ENCODE data around the gene FARP2. TPM values are rescaled to one million over a fixed set of nuclear protein-coding genes. Genes with fewer than 3 reads are reported as not detected.
"Not testable (repeated sequence)": the region's sequence is repeated elsewhere in the genome, so short reads cannot be mapped to it uniquely, and the experiment has no call there.

Gene FARP2
- total RNA-seq, 1 experiment from 2014 or later: 49.3 TPM

DNA sequence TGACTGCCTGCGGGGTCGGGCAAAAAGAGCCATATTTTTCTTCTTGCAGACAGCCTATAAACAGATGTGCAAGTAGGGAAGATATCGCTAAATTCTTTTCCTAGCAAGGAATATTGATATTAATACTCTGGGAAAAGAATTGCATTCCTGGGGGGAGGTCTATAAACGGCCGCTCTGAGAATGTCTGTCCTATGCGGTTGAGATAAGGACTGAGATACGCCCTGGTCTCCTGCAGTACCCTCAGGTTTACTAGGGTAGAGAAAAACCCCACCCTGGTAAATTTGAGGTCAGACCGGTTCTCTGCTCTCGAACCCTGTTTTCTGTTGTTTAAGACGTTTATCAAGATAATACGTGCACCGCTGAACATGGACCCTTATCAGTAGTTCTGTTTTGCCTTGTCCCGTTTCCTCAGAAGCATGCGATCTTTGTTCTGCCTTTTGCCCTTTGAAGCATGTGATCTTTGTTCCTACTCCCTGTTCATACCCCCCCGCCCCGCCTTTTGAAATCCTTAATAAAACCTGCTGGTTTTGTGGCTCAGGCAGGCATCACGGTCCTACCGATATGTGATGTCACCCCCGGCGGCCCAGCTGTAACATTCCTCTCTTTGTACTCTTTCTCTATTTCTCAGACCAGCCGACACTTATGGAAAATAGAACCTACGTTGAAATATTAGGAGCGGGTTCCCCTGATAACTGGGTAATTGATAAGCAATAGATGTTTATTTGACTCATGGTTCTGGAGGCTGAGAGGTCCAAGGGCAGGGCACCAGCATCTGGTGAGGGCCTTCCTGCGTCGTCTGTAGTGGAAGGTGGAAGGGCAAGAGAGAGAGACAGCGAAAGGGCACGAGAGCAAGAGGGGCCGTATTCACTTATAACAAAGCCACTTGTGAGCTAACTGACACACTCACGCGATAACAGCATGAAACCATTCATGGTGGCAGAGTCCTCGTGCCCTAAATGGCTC, 170.0 kb downstream of the FARP2 start:
- H3K9me2 ChIP-seq (ENCODE audit: insufficient read depth); POLR2A ChIA-PET; H2AFZ ChIP-seq (ENCODE audit: low read depth, low read length, poor library complexity, severe bottlenecking); H3K79me2 ChIP-seq (ENCODE audit: insufficient read depth, low read length); H3K27ac ChIP-seq (ENCODE audit: low read depth, low read length); H3K27me3 ChIP-seq (ENCODE audit: insufficient read depth, low read length); H3K4me1 ChIP-seq (ENCODE audit: control insufficient read depth in 1 of 2, insufficient read depth in 2 of 2, low read length in 2 of 2); H3K36me3 ChIP-seq (ENCODE audit: control insufficient read depth in 1 of 2, insufficient read depth in 2 of 2, low read length in 2 of 2); RAD21 ChIA-PET (ENCODE audit: low non-redundant PET in 1 of 2, low total read pairs in 2 of 2, uncharacterized antibody in 2 of 2, unreplicated experiment in 2 of 2); H4K20me1 ChIP-seq (ENCODE audit: insufficient read depth); H3K9ac ChIP-seq (ENCODE audit: low read length); H3K4me2 ChIP-seq (ENCODE audit: low read length); DNase-seq (ENCODE audit: low read depth, low spot score); intact Hi-C loops (cut with micrococcal nuclease); BruUV-seq (replicated peaks); ATAC-seq; CTCF ChIA-PET; H3K9me3 ChIP-seq (ENCODE audit: control insufficient read depth in 1 of 2, insufficient read depth in 1 of 2, low read depth in 1 of 2, low read length in 2 of 2); H3K4me3 ChIP-seq (replicated peaks in 1 of 2; ENCODE audit: low read depth in 1 of 2, low read length in 2 of 2): not testable (repeated sequence)

DNA sequence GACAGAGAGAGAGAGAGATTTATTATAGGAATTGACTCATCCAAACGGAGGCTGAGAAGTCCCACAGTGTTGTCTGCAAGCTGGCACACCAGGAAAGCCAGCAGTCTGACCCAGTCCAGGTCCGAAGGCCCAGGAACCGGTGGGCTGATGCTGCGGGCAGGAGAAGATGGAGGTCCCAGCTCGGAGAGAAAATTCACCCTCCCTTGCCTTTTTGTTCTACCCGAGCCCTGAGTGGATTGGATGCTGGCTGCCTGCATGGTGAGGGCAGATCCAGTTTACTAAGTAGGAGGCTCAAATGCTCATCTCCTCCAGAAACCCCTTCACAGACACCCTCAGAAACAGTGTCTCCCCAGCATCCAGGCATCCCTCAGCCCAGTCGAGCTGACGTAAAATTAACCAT, 174.5 kb downstream of the FARP2 start:
- no peaks in the 10 kb centered on the region for H3K79me2 ChIP-seq (ENCODE audit: insufficient read depth, low read length)
- no peak overlapping the region for H3K27ac ChIP-seq (ENCODE audit: low read depth, low read length)
- no peak for TF ChIP-seq TCF7L2 (IDR thresholded peaks at IDR 0.05; ENCODE audit: borderline replicate concordance, extremely low read depth, insufficient read depth, insufficient read length)
- H3K4me3 ChIP-seq (replicated peaks in 1 of 2; ENCODE audit: low read depth in 1 of 2, low read length in 2 of 2): no peak overlapping the region
- no peaks in the 10 kb centered on the region for H3K4me1 ChIP-seq (ENCODE audit: control insufficient read depth in 1 of 2, insufficient read depth in 2 of 2, low read length in 2 of 2)
- no peaks in the 10 kb centered on the region for H3K27me3 ChIP-seq (ENCODE audit: insufficient read depth, low read length)
- ATAC-seq: no peak
- H4K20me1 ChIP-seq (ENCODE audit: insufficient read depth): no peaks in the 10 kb centered on the region
- no TSS peak for BruUV-seq (replicated peaks)
- H3K9ac ChIP-seq (ENCODE audit: low read length): no peak overlapping the region
- H3K9me2 ChIP-seq (ENCODE audit: insufficient read depth): no peaks in the 10 kb centered on the region
- H3K4me2 ChIP-seq (ENCODE audit: low read length): no peak overlapping the region
- no peak overlapping the region for H2AFZ ChIP-seq (ENCODE audit: low read depth, low read length, poor library complexity, severe bottlenecking)
- no peaks in the 10 kb centered on the region for H3K36me3 ChIP-seq (ENCODE audit: control insufficient read depth in 1 of 2, insufficient read depth in 2 of 2, low read length in 2 of 2)
- DNase-seq (ENCODE audit: low read depth, low spot score): no peak
- intact Hi-C loops (cut with micrococcal nuclease): no loop called here
- ChIA-PET POLR2A (no interaction called here), RAD21 (ENCODE audit: low non-redundant PET in 1 of 2, low total read pairs in 2 of 2, uncharacterized antibody in 2 of 2, unreplicated experiment in 2 of 2) (no interaction called here), CTCF (no interaction called here)
- no peaks in the 10 kb centered on the region for H3K9me3 ChIP-seq (ENCODE audit: control insufficient read depth in 1 of 2, insufficient read depth in 1 of 2, low read depth in 1 of 2, low read length in 2 of 2)

Measured in HCT116 (cell line).